ENCODE data around the gene STAT6. TPM values are rescaled to one million over a fixed set of nuclear protein-coding genes. Genes with fewer than 3 reads are reported as not detected.

STAT6 gene
- total RNA-seq, 1 donor from 2014 or later, result 167 TPM

DNA sequence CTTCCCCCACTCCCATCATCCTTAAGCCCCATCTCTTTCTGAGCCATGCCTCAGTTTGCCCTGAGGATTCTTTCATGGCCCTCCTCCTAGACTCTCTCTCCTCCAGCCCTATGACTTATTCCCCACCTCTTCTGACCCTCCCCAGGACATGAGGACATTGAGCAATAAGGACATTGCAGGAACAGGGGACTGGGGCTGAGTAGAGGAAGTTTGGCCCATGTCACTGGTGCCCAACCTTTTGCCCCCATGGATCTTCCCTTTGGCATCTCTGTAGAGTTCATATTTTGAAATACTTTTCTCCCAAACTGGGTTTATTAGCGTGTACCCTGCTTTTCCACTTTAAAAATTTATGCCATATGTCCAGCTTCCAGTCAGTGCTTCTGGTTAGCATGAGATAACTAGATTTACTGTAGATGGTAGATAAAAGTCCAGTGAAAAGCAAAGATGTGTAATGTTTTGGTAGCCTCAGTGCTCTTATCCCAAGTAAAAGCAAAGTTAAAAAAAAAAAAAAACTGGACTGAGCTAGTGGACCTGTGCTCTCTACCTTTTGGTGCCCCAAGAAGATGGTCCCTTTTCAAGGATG, 42.3 kb upstream of the STAT6 start:
- Mint-ChIP-seq H3K9me3 (no peaks in the 10 kb centered on the region), H3K4me3 (no peak overlapping the region), H3K36me3 (peaks cover 39% of the 10 kb centered on the region), H3K4me1 (peaks cover 27% of the 10 kb centered on the region), H3K27me3 (ENCODE audit: low read depth) (no peaks in the 10 kb centered on the region), H3K27ac (no peak overlapping the region)
- TF ChIP-seq, protein P1, sequence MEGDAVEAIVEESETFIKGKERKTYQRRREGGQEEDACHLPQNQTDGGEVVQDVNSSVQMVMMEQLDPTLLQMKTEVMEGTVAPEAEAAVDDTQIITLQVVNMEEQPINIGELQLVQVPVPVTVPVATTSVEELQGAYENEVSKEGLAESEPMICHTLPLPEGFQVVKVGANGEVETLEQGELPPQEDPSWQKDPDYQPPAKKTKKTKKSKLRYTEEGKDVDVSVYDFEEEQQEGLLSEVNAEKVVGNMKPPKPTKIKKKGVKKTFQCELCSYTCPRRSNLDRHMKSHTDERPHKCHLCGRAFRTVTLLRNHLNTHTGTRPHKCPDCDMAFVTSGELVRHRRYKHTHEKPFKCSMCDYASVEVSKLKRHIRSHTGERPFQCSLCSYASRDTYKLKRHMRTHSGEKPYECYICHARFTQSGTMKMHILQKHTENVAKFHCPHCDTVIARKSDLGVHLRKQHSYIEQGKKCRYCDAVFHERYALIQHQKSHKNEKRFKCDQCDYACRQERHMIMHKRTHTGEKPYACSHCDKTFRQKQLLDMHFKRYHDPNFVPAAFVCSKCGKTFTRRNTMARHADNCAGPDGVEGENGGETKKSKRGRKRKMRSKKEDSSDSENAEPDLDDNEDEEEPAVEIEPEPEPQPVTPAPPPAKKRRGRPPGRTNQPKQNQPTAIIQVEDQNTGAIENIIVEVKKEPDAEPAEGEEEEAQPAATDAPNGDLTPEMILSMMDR (IDR thresholded peaks at IDR 0.05; ENCODE audit: unreplicated experiment), result no peak
- DNase-seq (ENCODE audit: low spot score in 2 of 2, unreplicated experiment in 2 of 2), result no peak

DNA sequence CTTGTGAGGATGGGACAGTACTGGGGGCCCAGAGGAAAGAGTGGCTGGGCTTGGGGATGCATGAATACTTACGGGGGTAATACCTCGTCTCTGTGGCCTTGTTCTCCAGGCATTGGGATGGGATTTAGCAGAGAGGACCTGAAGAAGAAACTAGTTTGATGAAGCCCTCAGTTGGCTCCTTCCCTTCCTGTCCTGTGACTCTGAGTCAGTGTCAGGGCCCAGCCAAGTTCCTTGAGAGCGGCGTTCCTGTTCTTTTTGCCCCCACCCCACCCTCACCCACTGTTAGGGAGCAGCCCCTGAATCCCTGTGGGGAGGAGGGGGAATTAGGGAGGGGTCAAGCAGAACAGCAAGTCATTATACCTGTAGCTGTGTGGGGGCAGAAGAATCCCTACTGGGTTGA, 41.5 kb upstream of the STAT6 start:
- H3K4me3 Mint-ChIP-seq, result no peak overlapping the region
- no peaks in the 10 kb centered on the region for H3K27me3 Mint-ChIP-seq (ENCODE audit: low read depth)
- H3K9me3 Mint-ChIP-seq, result no peaks in the 10 kb centered on the region
- peaks cover 35% of the 10 kb centered on the region for H3K36me3 Mint-ChIP-seq
- H3K4me1 Mint-ChIP-seq, result peaks cover 35% of the 10 kb centered on the region
- no peak for DNase-seq (ENCODE audit: low spot score in 2 of 2, unreplicated experiment in 2 of 2)
- TF ChIP-seq, protein P1 (IDR thresholded peaks at IDR 0.05; ENCODE audit: unreplicated experiment), result no peak
- H3K27ac Mint-ChIP-seq, result no peak overlapping the region

DNA sequence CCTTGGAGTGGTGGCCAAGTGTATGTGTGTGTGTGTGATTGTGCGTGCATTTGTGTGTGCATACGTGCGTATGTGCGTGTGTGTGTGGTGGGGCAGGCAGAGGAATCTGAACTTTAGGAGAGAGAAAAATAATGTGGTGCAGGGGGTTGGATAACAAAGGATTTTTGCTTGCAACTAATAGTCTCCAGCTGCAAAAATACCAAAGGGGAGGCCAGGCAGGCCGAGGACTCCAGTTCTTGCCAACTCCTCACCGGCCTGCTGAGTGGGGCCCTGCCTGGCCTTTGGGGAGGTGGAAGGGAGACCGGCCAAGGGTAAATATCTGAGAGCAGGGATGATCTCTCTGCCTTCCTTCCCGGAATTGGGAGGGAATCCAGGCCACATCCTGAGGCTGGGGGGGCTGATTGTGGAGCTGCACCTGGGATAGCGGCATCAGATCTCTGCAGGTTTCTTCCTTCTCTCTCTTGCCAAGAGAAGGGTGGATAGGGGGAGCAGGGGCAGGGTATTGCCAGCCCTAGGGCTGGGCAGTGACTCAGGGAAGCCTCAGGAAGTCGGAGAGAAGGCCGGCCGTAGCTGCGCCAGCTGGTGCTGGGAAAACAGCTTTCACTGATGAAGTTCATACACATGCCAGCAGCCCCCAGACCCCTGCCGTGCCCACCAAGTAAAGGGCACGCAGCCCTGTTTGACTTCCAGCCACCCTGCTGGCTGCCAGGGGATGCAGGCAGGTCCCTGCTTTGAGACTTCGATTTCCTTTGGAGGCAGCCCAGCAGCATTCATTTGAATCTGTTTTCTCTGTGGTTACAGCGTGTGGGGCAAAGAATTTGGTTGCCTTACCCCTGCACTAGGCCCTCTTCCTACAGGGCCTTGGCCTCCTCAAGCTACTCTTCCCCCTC, 40.8 kb upstream of the STAT6 start:
- Mint-ChIP-seq H3K27ac (peak overlapping the region; percentile 27), H3K4me1 (peaks cover 41% of the 10 kb centered on the region), H3K36me3 (peaks cover 30% of the 10 kb centered on the region), H3K27me3 (ENCODE audit: low read depth) (no peaks in the 10 kb centered on the region), H3K4me3 (peak overlapping the region; percentile 9), H3K9me3 (no peaks in the 10 kb centered on the region)
- DNase-seq (ENCODE audit: low spot score in 2 of 2, unreplicated experiment in 2 of 2), result no peak
- TF ChIP-seq, protein P1 (IDR thresholded peaks at IDR 0.05; ENCODE audit: unreplicated experiment), result no peak

DNA sequence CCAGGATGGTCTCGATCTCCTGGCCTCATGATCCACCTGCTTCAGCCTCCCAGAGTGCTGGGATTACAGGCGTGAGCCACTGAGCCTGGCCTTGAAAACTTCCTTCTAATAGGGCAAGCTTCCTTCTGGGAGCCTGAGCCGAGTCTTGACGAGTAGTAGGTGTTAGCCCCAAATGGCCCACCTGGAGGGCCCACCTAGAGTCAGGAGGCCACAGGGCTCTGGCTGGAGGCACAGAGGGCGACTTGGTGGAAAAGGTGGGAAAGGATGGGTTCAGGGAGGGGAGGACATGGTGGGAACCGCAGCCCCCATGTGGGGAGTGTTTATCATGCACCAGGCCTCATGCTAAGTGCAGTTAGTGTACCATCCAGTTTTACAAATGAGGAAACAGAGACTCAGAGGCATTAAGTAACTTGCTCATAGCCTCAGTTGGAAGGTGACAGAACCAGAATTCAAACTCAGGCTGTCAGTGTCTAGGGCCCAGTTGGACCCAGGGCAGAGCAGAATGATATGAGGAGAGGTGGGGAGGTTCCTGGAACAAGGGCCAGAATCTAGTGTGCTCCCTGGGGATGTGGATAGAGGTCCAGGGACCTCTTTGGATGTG, 39.3 kb upstream of the STAT6 start:
- Mint-ChIP-seq H3K36me3 (peaks cover 27% of the 10 kb centered on the region), H3K4me1 (peaks cover 45% of the 10 kb centered on the region), H3K27ac (peak overlapping the region; percentile 59), H3K9me3 (no peaks in the 10 kb centered on the region), H3K4me3 (no peak overlapping the region), H3K27me3 (ENCODE audit: low read depth) (no peaks in the 10 kb centered on the region)
- DNase-seq (ENCODE audit: low spot score in 2 of 2, unreplicated experiment in 2 of 2), result no peak
- TF ChIP-seq, protein P1 (IDR thresholded peaks at IDR 0.05; ENCODE audit: unreplicated experiment), result no peak

DNA sequence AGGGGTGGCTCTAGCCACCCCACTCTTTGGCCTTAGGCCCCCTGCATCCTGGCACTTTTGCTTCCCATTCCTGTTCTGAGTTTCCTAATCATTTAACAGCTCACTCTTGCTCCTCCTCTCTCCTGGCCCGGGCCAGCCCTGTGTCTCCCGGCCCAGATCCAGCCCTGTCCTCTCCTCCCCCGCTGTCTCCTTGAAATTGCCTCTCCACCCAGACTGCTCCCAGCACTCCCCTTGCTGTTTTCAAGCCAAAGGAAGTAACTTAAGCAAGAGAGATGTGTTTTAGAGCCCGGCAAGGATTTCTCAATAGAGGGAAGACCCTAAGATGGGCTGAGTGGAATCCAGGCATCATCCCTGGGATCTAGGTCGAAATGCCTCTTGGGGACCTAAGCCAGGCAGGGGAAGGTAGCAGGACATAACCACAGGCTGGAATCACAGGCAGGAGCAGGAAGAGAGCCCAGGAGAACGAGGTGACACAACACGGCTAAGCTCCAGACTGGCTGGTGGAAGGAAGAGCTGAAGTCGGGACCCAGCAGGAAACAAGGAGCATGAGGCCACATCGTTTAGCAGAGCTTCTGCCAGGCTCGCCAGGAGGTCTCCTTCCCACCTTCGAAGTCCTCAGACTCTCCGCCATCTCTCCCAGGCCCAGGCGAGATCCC, 38.2 kb upstream of the STAT6 start:
- Mint-ChIP-seq H3K27me3 (ENCODE audit: low read depth) (no peaks in the 10 kb centered on the region), H3K9me3 (no peaks in the 10 kb centered on the region), H3K4me1 (peaks cover 39% of the 10 kb centered on the region), H3K27ac (peak overlapping the region; percentile 93), H3K36me3 (peaks cover 19% of the 10 kb centered on the region), H3K4me3 (peak overlapping the region; percentile 24)
- TF ChIP-seq, protein P1 (IDR thresholded peaks at IDR 0.05; ENCODE audit: unreplicated experiment), result no peak
- no peak for DNase-seq (ENCODE audit: low spot score in 2 of 2, unreplicated experiment in 2 of 2)

Data from mesothelial cell of epicardium (in vitro differentiated cells).